Mononuclear cell (primary cell): ENCODE data around the gene C16orf87. TPM values are rescaled to one million over a fixed set of nuclear protein-coding genes. Genes with fewer than 3 reads are reported as not detected.

ENCODE experiments used
- H3K27me3 ChIP-seq: 2 replicates; pipeline ENCODE4 v1.6.0; 2011; ENCODE audit warnings: low read length, control low read depth; ENCODE audit not compliant: insufficient read depth
- H3K4me1 ChIP-seq: 2 replicates; pipeline ENCODE4 v1.5.1; 2011; ENCODE audit warnings: mild to moderate bottlenecking, low read length, control low read depth; ENCODE audit not compliant: insufficient read depth
- H3K4me3 ChIP-seq: 2 replicates; pipeline ENCODE4 v1.5.1; 2011; ENCODE audit warnings: mild to moderate bottlenecking, low read length, moderate library complexity
- H3K9me3 ChIP-seq: 2 replicates; pipeline ENCODE4 v1.5.1; 2011; ENCODE audit warnings: low read depth, mild to moderate bottlenecking, control low read depth, low read length
- total RNA-seq: library from RNA; depleted of rRNA; stranded (reverse); fragments of >200 nt; gene quantifications from one replicate; pipeline ENCODE4 v1.2.3, GENCODE V29; 2012

C16orf87 gene
- total RNA-seq, 1 donor = 30.4 TPM

DNA sequence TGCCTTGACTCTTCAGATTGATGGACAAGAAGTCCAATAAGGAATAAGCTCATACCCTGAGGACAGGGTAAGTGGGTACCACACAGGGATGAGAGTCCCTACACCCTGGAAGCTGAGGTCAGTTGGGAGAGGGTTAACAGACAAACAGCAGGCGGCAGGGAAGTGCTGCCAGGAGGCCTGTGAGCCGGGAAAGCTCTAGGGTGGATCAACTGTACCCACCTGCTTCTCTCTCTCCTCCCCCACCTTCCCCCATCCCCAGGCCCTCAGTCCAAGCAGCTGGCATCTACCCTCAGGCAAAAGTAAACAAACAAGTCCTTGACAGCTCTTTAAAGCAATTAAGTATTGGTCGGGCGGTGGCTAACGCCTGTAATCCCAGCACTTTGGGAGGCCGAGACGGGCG is 62.2 kb downstream of the C16orf87 start:
- H3K4me1 ChIP-seq = no peaks in the 10 kb centered on the region
- no peaks in the 10 kb centered on the region for H3K27me3 ChIP-seq
- no peaks in the 10 kb centered on the region for H3K9me3 ChIP-seq
- no peak overlapping the region for H3K4me3 ChIP-seq

DNA sequence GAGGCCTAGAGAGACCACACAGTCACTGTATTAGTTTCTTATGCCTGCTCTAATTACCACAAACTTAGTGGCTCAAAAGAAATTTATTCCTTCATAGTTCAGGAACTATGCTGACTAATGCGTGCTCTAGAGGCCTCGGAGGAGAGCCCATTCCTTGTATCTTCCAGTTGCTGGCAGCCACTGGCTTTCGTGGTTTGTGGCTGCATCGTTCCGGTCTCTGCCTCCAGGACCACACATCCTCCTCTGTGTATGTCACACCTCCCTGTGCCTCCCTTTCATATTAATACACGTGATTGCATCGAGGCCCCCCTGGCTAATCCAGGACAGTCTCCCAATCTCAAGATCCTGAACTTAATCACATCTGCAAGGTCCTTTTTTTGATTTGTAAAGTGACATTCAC is 65.9 kb downstream of the C16orf87 start:
- no peak overlapping the region for H3K4me3 ChIP-seq
- H3K4me1 ChIP-seq = no peaks in the 10 kb centered on the region
- H3K27me3 ChIP-seq = no peaks in the 10 kb centered on the region
- no peaks in the 10 kb centered on the region for H3K9me3 ChIP-seq

DNA sequence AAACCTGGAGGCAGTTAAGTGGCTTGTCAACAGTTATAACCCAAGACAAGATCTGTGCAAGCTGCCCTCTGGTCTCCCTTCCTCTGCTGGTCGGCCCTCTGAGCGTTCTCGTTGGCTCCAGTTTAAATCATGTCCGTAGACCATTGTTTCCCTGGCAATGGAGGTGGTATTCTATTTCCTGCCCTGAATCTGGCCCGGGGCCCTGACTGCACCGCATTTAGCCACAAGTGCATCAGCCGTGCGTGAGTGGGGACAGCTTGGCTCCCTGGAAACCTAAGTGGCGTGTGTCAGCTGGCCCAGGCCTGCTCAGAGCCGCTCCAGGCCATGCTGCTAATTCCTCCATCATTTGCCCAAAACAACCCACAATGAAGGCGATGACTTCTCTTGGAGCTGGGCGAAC is 67.8 kb downstream of the C16orf87 start:
- Histone ChIP-seq H3K27me3 (no peaks in the 10 kb centered on the region), H3K9me3 (no peaks in the 10 kb centered on the region), H3K4me3 (no peak overlapping the region), H3K4me1 (no peaks in the 10 kb centered on the region)

DNA sequence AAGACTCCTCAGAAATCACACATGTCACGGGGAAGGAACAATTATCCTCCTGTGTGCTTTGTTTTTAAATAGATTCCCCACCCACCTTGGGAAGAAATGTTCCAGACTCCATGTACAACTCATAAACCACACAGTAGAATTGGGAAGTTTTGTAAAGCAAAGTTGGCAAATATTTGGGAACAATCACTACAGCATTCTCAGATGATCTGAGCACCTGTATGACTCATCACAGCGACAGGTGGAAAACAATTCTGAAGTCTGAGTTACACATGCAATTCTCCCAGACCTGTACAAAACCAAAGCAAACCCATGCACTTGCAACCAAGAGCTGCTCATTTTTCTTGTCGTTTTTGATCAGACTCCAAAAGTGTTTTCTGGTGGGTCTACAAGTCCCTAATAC is 68.4 kb downstream of the C16orf87 start:
- Histone ChIP-seq H3K27me3 (no peaks in the 10 kb centered on the region), H3K4me1 (no peaks in the 10 kb centered on the region), H3K4me3 (no peak overlapping the region), H3K9me3 (no peaks in the 10 kb centered on the region)

DNA sequence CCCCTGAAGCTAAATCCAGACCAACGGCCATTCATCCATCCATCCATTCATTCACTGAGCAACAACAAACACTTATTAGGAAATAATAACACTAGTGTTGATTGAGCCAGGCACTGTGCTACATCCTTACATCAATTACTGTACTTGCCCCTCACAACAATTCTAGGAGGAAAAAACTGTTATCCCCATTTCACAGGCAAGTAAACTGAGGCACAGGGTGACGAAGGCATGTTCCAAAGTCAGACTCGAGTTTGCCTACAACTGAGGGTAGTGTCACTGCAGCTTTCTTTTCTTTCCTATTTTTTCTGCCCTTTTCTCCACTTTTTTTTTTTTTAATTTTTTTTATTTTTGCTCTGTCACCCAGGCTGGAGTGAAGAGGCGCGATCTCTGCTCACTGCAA is 71.7 kb downstream of the C16orf87 start:
- no peak overlapping the region for H3K4me3 ChIP-seq
- H3K4me1 ChIP-seq = no peaks in the 10 kb centered on the region
- H3K9me3 ChIP-seq = no peaks in the 10 kb centered on the region
- no peaks in the 10 kb centered on the region for H3K27me3 ChIP-seq

DNA sequence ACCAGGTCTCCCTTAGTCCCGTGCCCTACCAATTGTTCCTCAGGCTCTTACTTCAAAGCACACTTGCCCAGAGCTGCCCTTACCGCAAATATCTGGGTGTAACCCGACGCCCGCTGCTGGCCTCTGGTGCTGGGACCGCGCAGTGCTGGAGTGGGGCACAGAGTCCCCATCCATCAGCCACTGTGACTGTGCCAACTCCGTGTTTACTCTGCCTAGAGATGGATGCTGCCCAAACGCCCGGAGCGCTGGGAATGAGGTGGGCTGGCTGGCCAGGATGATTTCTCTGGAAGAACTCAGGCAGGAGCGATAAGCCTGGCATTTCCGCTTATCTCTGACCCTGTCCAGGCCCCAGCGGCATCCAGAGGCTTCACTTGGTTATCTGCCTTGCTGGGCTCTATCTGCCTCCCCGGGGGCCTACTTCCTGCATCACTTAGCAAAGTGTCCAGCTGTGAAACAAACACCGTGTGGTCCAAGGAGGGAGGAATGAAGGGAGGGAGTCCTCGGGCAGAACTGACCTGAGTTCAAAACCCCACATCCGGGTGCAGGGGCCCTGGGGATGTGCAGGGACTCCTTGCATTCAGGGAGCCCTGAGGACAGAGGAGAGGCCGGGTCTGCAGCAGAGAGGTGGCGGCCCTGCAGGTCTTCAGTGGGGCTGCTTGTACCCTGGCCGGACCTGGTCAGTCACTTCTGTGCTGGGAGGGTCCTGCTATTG is 73.5 kb downstream of the C16orf87 start:
- Histone ChIP-seq H3K4me3 (no peak overlapping the region), H3K9me3 (no peaks in the 10 kb centered on the region), H3K4me1 (no peaks in the 10 kb centered on the region), H3K27me3 (no peaks in the 10 kb centered on the region)

DNA sequence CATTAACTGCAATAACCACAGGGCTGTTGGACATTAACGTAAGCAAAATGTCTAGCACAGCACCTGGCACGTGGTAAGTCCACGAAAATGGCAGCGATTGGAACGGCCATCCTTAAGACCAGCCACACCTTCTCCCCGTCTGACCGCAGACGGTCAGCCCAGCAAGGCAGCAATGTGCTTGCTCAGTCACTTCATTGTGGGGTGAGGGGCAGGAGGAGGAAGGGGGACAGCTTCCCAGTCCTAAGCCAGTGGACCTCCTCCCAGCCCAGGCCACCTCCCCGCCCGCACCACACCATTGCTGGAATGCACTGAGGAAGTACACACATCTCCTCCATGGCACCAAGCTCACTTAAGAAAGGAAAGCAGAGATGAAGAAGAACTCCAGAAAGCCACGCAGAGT is 74.2 kb downstream of the C16orf87 start:
- Histone ChIP-seq H3K9me3 (no peaks in the 10 kb centered on the region), H3K4me3 (no peak overlapping the region), H3K27me3 (no peaks in the 10 kb centered on the region), H3K4me1 (no peaks in the 10 kb centered on the region)

DNA sequence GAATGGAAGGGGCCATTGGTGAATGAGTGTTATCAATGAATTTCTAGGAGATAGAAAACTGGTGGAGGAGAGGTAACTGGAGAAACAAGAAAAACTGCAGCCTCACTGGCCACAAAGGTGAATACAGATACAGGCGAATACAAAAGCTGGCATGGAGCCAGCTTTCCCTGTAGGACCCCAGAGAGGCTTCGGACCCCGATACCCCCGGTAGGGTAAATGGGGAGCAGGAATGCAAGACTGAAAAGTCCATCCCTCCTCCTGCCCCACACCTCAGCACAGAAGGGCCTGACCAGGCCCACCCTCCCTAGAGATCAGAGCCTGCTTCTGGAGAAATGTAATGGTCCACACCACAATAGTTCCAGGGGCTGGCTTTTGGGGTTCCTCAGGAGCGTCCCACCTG is 78.0 kb downstream of the C16orf87 start:
- Histone ChIP-seq H3K4me1 (peaks cover 6% of the 10 kb centered on the region), H3K9me3 (no peaks in the 10 kb centered on the region), H3K4me3 (no peak overlapping the region), H3K27me3 (no peaks in the 10 kb centered on the region)

DNA sequence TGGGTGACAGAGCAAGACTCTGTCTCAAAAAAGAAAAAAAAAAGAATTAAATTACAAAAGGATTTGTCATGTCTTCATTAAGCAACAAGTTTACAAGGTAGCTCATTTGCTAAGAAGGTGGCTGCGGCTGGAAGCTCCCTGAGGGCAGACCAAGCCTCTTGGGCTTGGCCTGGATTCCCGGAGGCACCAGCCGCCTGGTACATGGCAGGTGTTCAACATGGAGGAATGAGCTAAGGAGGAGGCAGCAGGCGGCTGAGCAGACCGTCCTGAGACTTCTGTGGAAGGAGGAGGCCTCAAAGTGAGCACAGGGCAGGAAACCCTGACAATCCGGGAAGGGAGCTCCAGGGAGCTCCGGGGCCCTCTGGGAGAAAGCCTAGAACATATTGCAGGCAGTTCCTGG is 79.6 kb downstream of the C16orf87 start:
- Histone ChIP-seq H3K27me3 (no peaks in the 10 kb centered on the region), H3K4me3 (no peak overlapping the region), H3K4me1 (peaks cover 6% of the 10 kb centered on the region), H3K9me3 (no peaks in the 10 kb centered on the region)

DNA sequence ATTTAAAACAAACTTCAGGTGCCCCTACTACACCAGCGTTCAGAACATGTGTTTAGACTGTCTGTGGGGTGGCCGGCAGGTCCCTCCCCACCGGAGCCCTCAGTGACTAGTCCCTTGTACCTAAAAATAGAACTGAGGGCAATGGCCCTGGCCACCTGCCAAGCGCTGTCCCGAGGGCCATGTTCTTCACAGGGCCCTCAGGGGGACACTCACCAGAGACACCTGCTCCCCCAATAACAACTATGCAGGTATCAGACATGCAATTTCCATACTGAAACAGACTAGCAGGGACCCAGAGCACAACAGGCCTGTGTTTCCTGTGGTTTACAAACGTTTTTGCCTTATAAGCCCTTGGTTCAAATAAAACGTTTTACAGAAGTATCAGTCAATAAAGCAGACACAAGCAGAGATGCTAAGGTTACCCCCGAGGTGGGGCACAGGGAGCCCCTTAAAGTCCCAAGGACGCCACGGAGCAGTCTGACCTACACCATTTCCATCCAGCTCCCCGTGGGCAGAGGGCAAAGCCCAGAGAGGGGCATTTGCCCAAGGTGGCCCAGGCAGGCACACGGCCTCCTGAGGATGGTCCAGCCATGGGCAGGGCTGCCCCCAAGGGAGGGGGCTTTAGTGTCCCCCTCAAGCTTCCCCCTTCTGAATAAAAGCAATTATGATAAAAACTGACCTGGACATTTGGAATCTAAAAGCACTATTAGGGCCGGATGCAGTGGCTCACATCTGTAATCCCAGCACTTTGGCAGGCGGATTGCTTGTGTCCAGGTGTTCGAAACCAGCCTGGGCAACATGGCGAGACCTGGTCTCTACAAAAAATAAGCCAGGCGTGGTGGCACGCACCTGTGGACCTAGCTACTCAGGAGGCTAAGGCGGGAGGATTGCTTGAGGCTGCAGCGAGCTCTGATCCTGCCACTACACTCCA is 81.9 kb downstream of the C16orf87 start:
- Histone ChIP-seq H3K9me3 (no peaks in the 10 kb centered on the region), H3K27me3 (no peaks in the 10 kb centered on the region), H3K4me1 (peaks cover 19% of the 10 kb centered on the region), H3K4me3 (no peak overlapping the region)

DNA sequence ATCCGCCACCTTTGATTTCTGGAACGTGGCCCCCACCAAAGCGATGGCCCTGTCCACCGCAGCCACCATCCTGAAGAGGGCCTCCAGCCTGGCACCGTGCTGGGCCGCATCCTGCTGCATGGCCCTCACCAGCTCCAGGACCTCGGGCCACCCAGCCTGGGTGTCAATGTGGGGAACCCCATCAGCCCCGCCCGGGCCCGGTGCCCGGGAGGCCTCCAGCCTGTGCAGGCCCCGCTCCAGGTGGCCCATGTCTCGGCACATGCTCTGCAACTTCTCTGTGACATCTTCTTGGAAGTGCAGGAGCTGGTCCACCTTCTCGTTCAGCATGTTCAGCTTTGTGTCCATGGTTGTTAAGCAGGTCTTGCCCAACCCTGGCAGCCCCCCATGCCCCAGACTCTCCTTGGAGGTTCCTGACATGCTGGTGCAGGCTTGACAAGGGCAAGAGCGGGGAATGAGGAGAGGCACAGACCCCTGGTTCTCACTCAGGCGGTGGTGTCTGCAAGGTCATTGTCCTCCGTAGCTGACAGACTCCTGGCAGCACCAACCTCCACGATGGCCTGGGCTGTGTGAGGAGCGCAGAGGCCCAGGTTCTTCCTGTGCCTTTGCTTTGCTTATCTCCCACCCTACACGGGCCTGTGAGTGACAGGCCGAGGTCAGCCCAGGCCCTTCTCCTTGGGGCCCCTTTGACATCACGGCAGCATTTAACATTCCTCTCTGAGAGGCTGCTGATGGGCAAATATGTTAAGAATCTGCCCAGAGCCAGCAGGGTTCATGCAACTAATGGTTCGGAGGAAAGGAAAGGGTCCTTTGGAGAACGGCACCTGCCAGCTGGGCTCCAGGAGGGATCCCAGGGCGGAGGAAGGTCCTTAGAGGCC is 83.0 kb downstream of the C16orf87 start, which contains the start of gene MYLK3:
MYLK3 (minus strand) TSS at position 568 of the 875 bp plus-strand sequence; CDS start at position 417, 151 bp downstream.
- Histone ChIP-seq H3K27me3 (no peaks in the 10 kb centered on the region), H3K9me3 (no peaks in the 10 kb centered on the region), H3K4me3 (no peak within 1 kb of the TSS), H3K4me1 (peaks cover 26% of the 10 kb centered on the region)

DNA sequence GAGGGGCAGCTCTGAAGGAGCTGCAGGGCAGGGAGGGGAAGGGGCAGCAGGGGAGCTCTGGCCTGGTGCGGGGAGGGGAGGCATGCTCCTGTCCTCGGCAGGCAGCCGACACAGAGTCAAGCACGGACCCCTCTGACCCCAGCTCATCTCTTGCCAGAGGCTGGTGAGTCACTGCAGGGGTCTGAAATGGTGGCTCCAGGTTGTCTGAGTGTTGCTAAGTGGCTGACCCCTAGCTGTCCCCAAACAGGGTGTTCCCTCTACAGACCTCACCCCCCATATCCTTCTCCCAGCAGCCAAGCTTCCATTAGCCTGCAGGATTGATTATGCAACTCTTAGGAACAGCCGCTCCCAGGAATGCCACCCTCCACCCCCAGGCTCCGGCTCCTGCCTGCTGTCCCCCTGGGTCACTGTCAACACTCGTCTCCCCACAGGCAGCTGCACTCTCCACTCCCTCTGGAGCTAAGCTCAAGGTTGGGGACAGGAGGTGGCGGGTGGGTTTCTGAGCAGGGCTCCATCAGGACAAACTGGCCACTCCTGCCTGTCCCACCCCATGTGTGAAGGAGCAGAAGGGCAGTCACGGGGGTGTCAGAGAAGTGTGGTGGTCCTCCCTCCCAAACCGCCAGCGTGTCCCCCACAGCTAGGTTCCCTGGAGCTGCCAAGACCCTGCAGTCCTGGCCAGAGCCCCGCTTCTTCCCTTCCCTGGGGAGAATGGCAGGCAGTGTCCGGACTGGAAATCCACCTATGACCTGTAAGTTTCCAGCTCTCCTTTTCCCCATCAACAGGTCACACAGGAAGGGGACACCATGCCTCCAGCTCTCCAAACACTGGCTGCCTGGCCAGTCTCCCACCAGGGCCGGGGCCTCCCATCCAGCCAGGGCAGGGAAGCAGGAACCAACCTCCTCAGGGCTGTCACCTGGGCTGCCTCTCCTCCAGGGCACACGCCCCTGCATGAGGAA is 83.9 kb downstream of the C16orf87 start:
- Histone ChIP-seq H3K27me3 (no peaks in the 10 kb centered on the region), H3K4me1 (peaks cover 34% of the 10 kb centered on the region), H3K9me3 (no peaks in the 10 kb centered on the region), H3K4me3 (no peak overlapping the region)
